Measurements from ENCODE around the gene ARHGEF26. TPM values are rescaled to one million over a fixed set of nuclear protein-coding genes. Genes with fewer than 3 reads are reported as not detected.

ARHGEF26 gene
- total RNA-seq, 1 experiment from 2014 or later: 7.2 TPM

DNA sequence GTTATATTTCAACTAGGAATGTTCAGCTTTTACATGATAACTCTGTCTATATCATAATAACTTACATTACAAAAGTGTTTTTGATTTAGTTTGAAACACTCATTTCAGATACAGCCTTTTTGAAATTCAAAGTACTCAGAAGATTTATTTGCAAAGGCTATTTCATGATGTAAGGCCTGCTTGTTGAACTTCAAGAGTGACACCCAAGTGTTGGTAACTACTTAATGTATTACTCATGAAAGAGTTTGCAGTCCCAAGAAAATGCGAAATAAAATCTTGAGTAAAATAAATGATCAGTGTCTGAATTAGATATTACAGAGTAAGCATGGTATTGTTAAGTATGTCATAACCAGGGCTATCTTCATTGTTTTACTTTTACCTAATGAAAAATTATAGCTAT, 35.3 kb downstream of the ARHGEF26 start:
- BruUV-seq (replicated peaks): no TSS peak
- Histone ChIP-seq H3K9ac (ENCODE audit: low read length) (no peak overlapping the region), H3K27me3 (ENCODE audit: insufficient read depth, low read length) (no peaks in the 10 kb centered on the region), H3K9me2 (ENCODE audit: insufficient read depth) (no peaks in the 10 kb centered on the region), H3K4me1 (ENCODE audit: control insufficient read depth in 1 of 2, insufficient read depth in 2 of 2, low read length in 2 of 2) (peaks cover 0 to 7% of the 10 kb centered on the region in 2 experiments; a peak in 2 of 4 replicates), H3K27ac (ENCODE audit: low read depth, low read length) (no peak overlapping the region), H3K4me3 (replicated peaks in 1 of 2; ENCODE audit: low read depth in 1 of 2, low read length in 2 of 2) (no peak overlapping the region), H3K4me2 (ENCODE audit: low read length) (no peak overlapping the region), H3K9me3 (ENCODE audit: control insufficient read depth in 1 of 2, insufficient read depth in 1 of 2, low read depth in 1 of 2, low read length in 2 of 2) (no peaks in the 10 kb centered on the region), H4K20me1 (ENCODE audit: insufficient read depth) (no peaks in the 10 kb centered on the region), H3K36me3 (ENCODE audit: control insufficient read depth in 1 of 2, insufficient read depth in 2 of 2, low read length in 2 of 2) (no peaks in the 10 kb centered on the region), H2AFZ (ENCODE audit: low read depth, low read length, poor library complexity, severe bottlenecking) (no peak overlapping the region), H3K79me2 (ENCODE audit: insufficient read depth, low read length) (no peaks in the 10 kb centered on the region)
- no peak for ATAC-seq
- RAD21 ChIA-PET (ENCODE audit: low non-redundant PET in 1 of 2, low total read pairs in 2 of 2, uncharacterized antibody in 2 of 2, unreplicated experiment in 2 of 2): no interaction called here
- TF ChIP-seq POLR2A (IDR thresholded peaks at IDR 0.05; ENCODE audit: borderline replicate concordance, extremely low read depth, insufficient read depth, insufficient read length) (no peak), RAD21 (IDR thresholded peaks at IDR 0.05; ENCODE audit: low read depth) (no peak), EZH2 (IDR thresholded peaks at IDR 0.05) (no peak), SP1 (IDR thresholded peaks at IDR 0.05; ENCODE audit: low read depth) (no peak)
- TF ChIP-seq, protein P1, sequence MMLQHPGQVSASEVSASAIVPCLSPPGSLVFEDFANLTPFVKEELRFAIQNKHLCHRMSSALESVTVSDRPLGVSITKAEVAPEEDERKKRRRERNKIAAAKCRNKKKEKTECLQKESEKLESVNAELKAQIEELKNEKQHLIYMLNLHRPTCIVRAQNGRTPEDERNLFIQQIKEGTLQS (IDR thresholded peaks at IDR 0.05): no peak
- intact Hi-C loops (cut with micrococcal nuclease): no loop called here
- CTCF ChIA-PET: no interaction called here
- no peak for DNase-seq (ENCODE audit: low read depth, low spot score)
- POLR2A ChIA-PET: no interaction called here

DNA sequence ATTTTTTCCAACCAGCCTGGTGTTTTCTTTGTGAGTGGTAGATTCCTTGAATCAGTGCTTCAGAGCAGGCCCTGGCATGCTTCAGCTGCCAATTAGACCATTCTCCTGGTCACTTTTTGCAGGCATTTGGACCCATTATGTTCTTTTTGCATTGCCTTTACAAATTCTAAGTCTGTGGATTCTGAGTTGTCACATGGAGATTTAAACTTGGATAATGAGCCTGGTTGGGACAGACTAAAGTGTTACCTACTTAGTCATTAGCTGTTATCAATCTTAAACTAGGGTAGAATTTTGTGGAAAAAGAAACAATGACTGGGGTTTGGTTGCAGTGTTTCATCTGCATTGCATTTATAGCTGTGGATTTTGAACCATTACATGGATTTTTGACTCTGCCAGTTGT, 40.6 kb downstream of the ARHGEF26 start:
- Histone ChIP-seq H3K27ac (ENCODE audit: low read depth, low read length) (no peak overlapping the region), H3K79me2 (ENCODE audit: insufficient read depth, low read length) (no peaks in the 10 kb centered on the region), H3K9me2 (ENCODE audit: insufficient read depth) (no peaks in the 10 kb centered on the region), H4K20me1 (ENCODE audit: insufficient read depth) (no peaks in the 10 kb centered on the region), H3K4me2 (ENCODE audit: low read length) (no peak overlapping the region), H3K4me1 (ENCODE audit: control insufficient read depth in 1 of 2, insufficient read depth in 2 of 2, low read length in 2 of 2) (no peaks in the 10 kb centered on the region), H2AFZ (ENCODE audit: low read depth, low read length, poor library complexity, severe bottlenecking) (no peak overlapping the region), H3K36me3 (ENCODE audit: control insufficient read depth in 1 of 2, insufficient read depth in 2 of 2, low read length in 2 of 2) (no peaks in the 10 kb centered on the region), H3K4me3 (replicated peaks in 1 of 2; ENCODE audit: low read depth in 1 of 2, low read length in 2 of 2) (no peak overlapping the region), H3K9ac (ENCODE audit: low read length) (no peak overlapping the region), H3K27me3 (ENCODE audit: insufficient read depth, low read length) (no peaks in the 10 kb centered on the region), H3K9me3 (ENCODE audit: control insufficient read depth in 1 of 2, insufficient read depth in 1 of 2, low read depth in 1 of 2, low read length in 2 of 2) (no peaks in the 10 kb centered on the region)
- ChIA-PET CTCF (no interaction called here), RAD21 (ENCODE audit: low non-redundant PET in 1 of 2, low total read pairs in 2 of 2, uncharacterized antibody in 2 of 2, unreplicated experiment in 2 of 2) (no interaction called here), POLR2A (no interaction called here)
- TF ChIP-seq JUND (IDR thresholded peaks at IDR 0.05): no peak
- no peak for TF ChIP-seq ELF1 (IDR thresholded peaks at IDR 0.05; ENCODE audit: borderline replicate concordance, low read depth)
- TF ChIP-seq SP1 (IDR thresholded peaks at IDR 0.05; ENCODE audit: low read depth): no peak
- TF ChIP-seq EZH2phosphoT487 (IDR thresholded peaks at IDR 0.05; ENCODE audit: borderline replicate concordance): no peak
- TF ChIP-seq SIN3A (IDR thresholded peaks at IDR 0.05; ENCODE audit: low read depth): no peak
- TF ChIP-seq TCF7L2 (IDR thresholded peaks at IDR 0.05; ENCODE audit: borderline replicate concordance, extremely low read depth, insufficient read depth, insufficient read length): no peak
- TF ChIP-seq FOSL1 (IDR thresholded peaks at IDR 0.05; ENCODE audit: low read depth): no peak
- TF ChIP-seq ZNF274 (IDR thresholded peaks at IDR 0.05; ENCODE audit: low read depth, low read length): no peak
- no peak for TF ChIP-seq MAX (IDR thresholded peaks at IDR 0.05)
- no peak for DNase-seq (ENCODE audit: low read depth, low spot score)
- ATAC-seq: no peak
- intact Hi-C loops (cut with micrococcal nuclease): no loop called here
- BruUV-seq (replicated peaks): no TSS peak

Data from HCT116 (cell line).